Omental fat pad (tissue), 4 donors: ENCODE measurements around the gene REEP3. TPM values are rescaled to one million over a fixed set of nuclear protein-coding genes. Genes with fewer than 3 reads are reported as not detected.

Source experiments
- ATAC-seq: fragments of 150-250 bp; one replicate; pipeline ENCODE4 v1.9.1; 2016; ENCODE audit warnings: mild to moderate bottlenecking, moderate library complexity; ENCODE audit not compliant: low FRiP score
- DNase-seq: peaks from one replicate; pipeline ENCODE4 v3.0.0-alpha.2; 2019; ENCODE audit warnings: low spot score
- CTCF ChIP-seq, 3 donors: fragments of 450-650 bp; IDR thresholded peaks; one replicate each; pipeline ENCODE4 v1.5.1; 2016 to 2017; ENCODE audit warnings: antibody characterized with exemption in 3 of 3, mild to moderate bottlenecking in 3 of 3, moderate library complexity in 2 of 3
- total RNA-seq, 4 donors: library from RNA; depleted of rRNA; stranded (reverse); fragments of >200 nt; gene quantifications; one replicate each; pipeline ENCODE4 v1.1.0, GENCODE V29; 2016

The REEP3 gene
- total RNA-seq, 4 donors from 2014 or later, result 44.7 to 70.5 (median 57.1) TPM

- DNase-seq (no peak), ATAC-seq (no peak)
- TF ChIP-seq CTCF (IDR thresholded peaks at IDR 0.05), result no peak
Observed at GRCh38 chr10:63504145-63504881, 16.9 kb upstream of the REEP3 start.

- ATAC-seq (no peak), DNase-seq (no peak)
- TF ChIP-seq CTCF (IDR thresholded peaks at IDR 0.05), result no peak
Observed at GRCh38 chr10:63505562-63505961, 15.6 kb upstream of the REEP3 start.

- no peak for ATAC-seq
- DNase-seq, result no peak
- no peak for TF ChIP-seq CTCF (IDR thresholded peaks at IDR 0.05)
Observed at GRCh38 chr10:63506554-63506953, 14.6 kb upstream of the REEP3 start.

- no peak for TF ChIP-seq CTCF (IDR thresholded peaks at IDR 0.05)
- DNase-seq (no peak), ATAC-seq (no peak)
Observed at GRCh38 chr10:63515002-63515763, 6.0 kb upstream of the REEP3 start.

- ATAC-seq (no peak), DNase-seq (no peak)
- no peak for TF ChIP-seq CTCF (IDR thresholded peaks at IDR 0.05)
Observed at GRCh38 chr10:63516207-63516606, 5.0 kb upstream of the REEP3 start.

GRCh38 chr10:63518690-63519288 lies 2.4 kb upstream of the REEP3 start:
- no peak for TF ChIP-seq CTCF (IDR thresholded peaks at IDR 0.05)
- no peak for ATAC-seq
- no peak for DNase-seq
